ENCODE measurements around the gene OBSCN. TPM values are rescaled to one million over a fixed set of nuclear protein-coding genes. Genes with fewer than 3 reads are reported as not detected.

Gene OBSCN
- total and polyA plus RNA-seq, 2 donors (not counting 1 experiment from before 2014, with no cell fraction given) = 10.0 to 63.9 TPM

GRCh38 chr1:228168563-228169270, 39.1 kb upstream of the OBSCN start:
- Histone ChIP-seq H3K4me2 (replicated peaks; ENCODE audit: low read depth, low read length, poor library complexity, severe bottlenecking) (no peak overlapping the region), H4K20me1 (ENCODE audit: control insufficient read depth, insufficient read depth, low read length, poor library complexity, severe bottlenecking) (peaks cover 18% of the 10 kb centered on the region), H2AFZ (ENCODE audit: insufficient read depth, low read depth, low read length, poor library complexity, severe bottlenecking) (no peak overlapping the region), H3K79me2 (ENCODE audit: control insufficient read depth, insufficient read depth, low read length) (peaks cover 70% of the 10 kb centered on the region), H3K27ac (ENCODE audit: low read length in 2 of 2) (no peak overlapping the region), H3K4me1 (ENCODE audit: control insufficient read depth in 2 of 2, insufficient read depth in 2 of 2, low read length in 2 of 2) (peaks cover 14 to 21% of the 10 kb centered on the region in 2 donors), H3K9me3 (ENCODE audit: control extremely low read depth in 1 of 3, control insufficient read depth in 2 of 3, insufficient read depth in 1 of 3, low read length in 2 of 3) (peaks cover 0 to 3% (median 0%) of the 10 kb centered on the region in 3 donors), H3K9ac (ENCODE audit: low read length) (no peak overlapping the region), H3K4me3 (ENCODE audit: control extremely low read depth in 1 of 5, extremely low read depth in 1 of 5, insufficient read depth in 1 of 5, low read depth in 2 of 5, low read length in 4 of 5) (no peak overlapping the region), H3K36me3 (replicated peaks in 1 of 2; ENCODE audit: control extremely low read depth in 1 of 2, control insufficient read depth in 1 of 2, extremely low read depth in 1 of 2, insufficient read depth in 2 of 2, low read length in 1 of 2) (no peaks in the 10 kb centered on the region), H3K27me3 (replicated peaks in 1 of 4; ENCODE audit: control extremely low read depth in 1 of 4, control insufficient read depth in 3 of 4, insufficient read depth in 4 of 4, low read length in 3 of 4) (no peaks in the 10 kb centered on the region)
- no peak overlapping the region for H3K4me3 Mint-ChIP-seq
- WGBS (ENCODE audit: insufficient coverage) = 97% methylated on average over 11 of the region's 12 CpGs
- no peaks in the 10 kb centered on the region for H3K9me3 Mint-ChIP-seq (ENCODE audit: insufficient read depth)
- ChIA-PET POLR2A (interaction anchor here (0.6 kb wide), 1 partner anchor 241 kb away, joined by 3 read pairs; no protein-coding TSS in a partner anchor), CTCF (interaction anchor here (0.9 to 5.6 kb wide), 6 partner anchors 28 to 346 kb away, joined by 3 to 73 read pairs (median 4); no protein-coding TSS in a partner anchor)
- TF ChIP-seq EZH2 (IDR thresholded peaks at IDR 0.05; ENCODE audit: borderline replicate concordance, insufficient read depth, low read depth, low read length, poor library complexity, severe bottlenecking) = no peak
- TF ChIP-seq, protein P1, sequence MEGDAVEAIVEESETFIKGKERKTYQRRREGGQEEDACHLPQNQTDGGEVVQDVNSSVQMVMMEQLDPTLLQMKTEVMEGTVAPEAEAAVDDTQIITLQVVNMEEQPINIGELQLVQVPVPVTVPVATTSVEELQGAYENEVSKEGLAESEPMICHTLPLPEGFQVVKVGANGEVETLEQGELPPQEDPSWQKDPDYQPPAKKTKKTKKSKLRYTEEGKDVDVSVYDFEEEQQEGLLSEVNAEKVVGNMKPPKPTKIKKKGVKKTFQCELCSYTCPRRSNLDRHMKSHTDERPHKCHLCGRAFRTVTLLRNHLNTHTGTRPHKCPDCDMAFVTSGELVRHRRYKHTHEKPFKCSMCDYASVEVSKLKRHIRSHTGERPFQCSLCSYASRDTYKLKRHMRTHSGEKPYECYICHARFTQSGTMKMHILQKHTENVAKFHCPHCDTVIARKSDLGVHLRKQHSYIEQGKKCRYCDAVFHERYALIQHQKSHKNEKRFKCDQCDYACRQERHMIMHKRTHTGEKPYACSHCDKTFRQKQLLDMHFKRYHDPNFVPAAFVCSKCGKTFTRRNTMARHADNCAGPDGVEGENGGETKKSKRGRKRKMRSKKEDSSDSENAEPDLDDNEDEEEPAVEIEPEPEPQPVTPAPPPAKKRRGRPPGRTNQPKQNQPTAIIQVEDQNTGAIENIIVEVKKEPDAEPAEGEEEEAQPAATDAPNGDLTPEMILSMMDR (IDR thresholded peaks at IDR 0.05) = no peak
- peaks cover 31% of the 10 kb centered on the region for H3K4me1 Mint-ChIP-seq
- DNase-seq = no peak
- H3K27ac Mint-ChIP-seq = no peak overlapping the region
- intact Hi-C loops (cut with micrococcal nuclease) = no loop called here
- no peaks in the 10 kb centered on the region for H3K27me3 Mint-ChIP-seq
- no peak for ATAC-seq (ENCODE audit: low read depth)

DNA sequence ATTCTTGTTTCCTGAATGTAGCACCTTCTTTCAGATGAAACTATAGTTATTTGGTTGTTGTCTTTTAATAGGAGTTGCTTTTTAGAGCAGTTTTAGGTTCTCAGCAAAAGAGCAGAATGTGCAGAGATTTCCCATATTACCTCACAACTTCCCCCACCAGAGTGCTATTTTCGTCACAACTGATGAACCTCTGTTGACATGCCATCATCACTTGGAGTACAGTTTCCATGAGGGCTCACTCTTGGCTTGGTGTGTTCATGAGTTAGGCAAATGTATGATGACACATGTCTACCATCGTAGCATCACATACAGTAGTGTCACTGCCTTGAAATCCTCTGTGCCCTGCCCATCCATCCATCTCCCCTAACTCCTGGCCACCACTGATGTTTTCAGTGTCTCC, 38.5 kb upstream of the OBSCN start:
- WGBS (ENCODE audit: insufficient coverage) = 100% methylated on average over 1 of the region's 2 CpGs
- POLR2A ChIA-PET = interaction anchor here (0.5 kb wide), 1 partner anchor 31 kb away, joined by 3 read pairs; no protein-coding TSS in a partner anchor

More for the DNA sequence above, 38.5 kb upstream of the OBSCN start:
- no peak overlapping the region for H3K4me3 ChIP-seq (ENCODE audit: control extremely low read depth in 1 of 5, extremely low read depth in 1 of 5, insufficient read depth in 1 of 5, low read depth in 2 of 5, low read length in 4 of 5)
- Mint-ChIP-seq H3K9me3 (ENCODE audit: insufficient read depth) (no peaks in the 10 kb centered on the region), H3K27ac (no peak overlapping the region), H3K4me3 (no peak overlapping the region), H3K4me1 (peaks cover 27% of the 10 kb centered on the region), H3K27me3 (no peaks in the 10 kb centered on the region)
- no peak overlapping the region for H2AFZ ChIP-seq (ENCODE audit: insufficient read depth, low read depth, low read length, poor library complexity, severe bottlenecking)
- no peak overlapping the region for H3K27ac ChIP-seq (ENCODE audit: low read length in 2 of 2)
- peaks cover 72% of the 10 kb centered on the region for H3K79me2 ChIP-seq (ENCODE audit: control insufficient read depth, insufficient read depth, low read length)
- ATAC-seq (ENCODE audit: low read depth) (no peak), DNase-seq (no peak)
- H4K20me1 ChIP-seq (ENCODE audit: control insufficient read depth, insufficient read depth, low read length, poor library complexity, severe bottlenecking) = peaks cover 20% of the 10 kb centered on the region
- no peak overlapping the region for H3K9ac ChIP-seq (ENCODE audit: low read length)
- intact Hi-C loops (cut with micrococcal nuclease) = no loop called here
- CTCF ChIA-PET = interaction anchor here (1.2 to 2.0 kb wide), 3 partner anchors 39 to 346 kb away, joined by 4 to 5 read pairs (median 4); no protein-coding TSS in a partner anchor
- H3K4me2 ChIP-seq (replicated peaks; ENCODE audit: low read depth, low read length, poor library complexity, severe bottlenecking) = no peak overlapping the region
- TF ChIP-seq, protein P1 (IDR thresholded peaks at IDR 0.05) = no peak
- TF ChIP-seq EZH2 (IDR thresholded peaks at IDR 0.05; ENCODE audit: borderline replicate concordance, insufficient read depth, low read depth, low read length, poor library complexity, severe bottlenecking) = no peak
- no peaks in the 10 kb centered on the region for H3K36me3 ChIP-seq (replicated peaks in 1 of 2; ENCODE audit: control extremely low read depth in 1 of 2, control insufficient read depth in 1 of 2, extremely low read depth in 1 of 2, insufficient read depth in 2 of 2, low read length in 1 of 2)
- peaks cover 14 to 19% of the 10 kb centered on the region in 2 donors for H3K4me1 ChIP-seq (ENCODE audit: control insufficient read depth in 2 of 2, insufficient read depth in 2 of 2, low read length in 2 of 2)
- no peaks in the 10 kb centered on the region for H3K27me3 ChIP-seq (replicated peaks in 1 of 4; ENCODE audit: control extremely low read depth in 1 of 4, control insufficient read depth in 3 of 4, insufficient read depth in 4 of 4, low read length in 3 of 4)
- peaks cover 0 to 7% (median 0%) of the 10 kb centered on the region in 3 donors for H3K9me3 ChIP-seq (ENCODE audit: control extremely low read depth in 1 of 3, control insufficient read depth in 2 of 3, insufficient read depth in 1 of 3, low read length in 2 of 3)
